Retinal pigment epithelial cell (primary cell): ENCODE data around the gene DQX1.
A peak's percentile ranks its signal among the peaks of the same experiment; 100 is the strongest.

Experiments
- DNase-seq: peaks from one replicate; pipeline ENCODE4 v3.0.0-alpha.2; 2010; ENCODE audit warnings: low read depth
- H3K4me3 ChIP-seq: 2 replicates; pipeline ENCODE4 v1.5.1; 2011; ENCODE audit warnings: mild to moderate bottlenecking, low read length, control low read depth, moderate library complexity
- CTCF ChIP-seq: conservative IDR thresholded peaks from 2 replicates; pipeline ENCODE4 v1.5.1; 2011; ENCODE audit warnings: low read depth, low read length, control low read depth, inconsistent platforms

The DQX1 gene

DNA sequence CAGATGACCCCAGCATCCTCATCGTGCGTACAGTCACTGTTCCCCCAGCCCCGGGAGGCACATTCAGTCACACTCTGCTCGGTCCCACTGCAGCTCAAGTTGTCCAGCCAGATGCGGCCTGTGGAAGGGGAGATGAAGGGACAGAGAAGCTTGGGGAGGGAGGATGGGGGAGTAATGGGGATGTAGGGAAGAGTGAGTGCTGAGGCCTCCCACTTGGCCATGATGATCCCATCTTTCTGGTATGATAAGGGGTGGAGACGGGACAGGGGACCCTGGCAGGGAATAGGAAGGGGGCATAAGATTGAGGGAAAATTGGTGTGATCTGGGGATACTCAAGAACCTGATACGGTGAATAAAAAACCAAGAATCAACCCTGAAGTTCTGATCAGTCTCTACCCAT is 24.2 kb upstream of the DQX1 start:
- DNase-seq: no peak
- no peak overlapping the region for H3K4me3 ChIP-seq
- TF ChIP-seq CTCF: no peak

GRCh38 chr2:74548900-74549826 is 23.1 kb upstream of the DQX1 start:
- peak overlapping the region; percentile 67 for H3K4me3 ChIP-seq
- no peak for TF ChIP-seq CTCF
- no peak for DNase-seq

DNA sequence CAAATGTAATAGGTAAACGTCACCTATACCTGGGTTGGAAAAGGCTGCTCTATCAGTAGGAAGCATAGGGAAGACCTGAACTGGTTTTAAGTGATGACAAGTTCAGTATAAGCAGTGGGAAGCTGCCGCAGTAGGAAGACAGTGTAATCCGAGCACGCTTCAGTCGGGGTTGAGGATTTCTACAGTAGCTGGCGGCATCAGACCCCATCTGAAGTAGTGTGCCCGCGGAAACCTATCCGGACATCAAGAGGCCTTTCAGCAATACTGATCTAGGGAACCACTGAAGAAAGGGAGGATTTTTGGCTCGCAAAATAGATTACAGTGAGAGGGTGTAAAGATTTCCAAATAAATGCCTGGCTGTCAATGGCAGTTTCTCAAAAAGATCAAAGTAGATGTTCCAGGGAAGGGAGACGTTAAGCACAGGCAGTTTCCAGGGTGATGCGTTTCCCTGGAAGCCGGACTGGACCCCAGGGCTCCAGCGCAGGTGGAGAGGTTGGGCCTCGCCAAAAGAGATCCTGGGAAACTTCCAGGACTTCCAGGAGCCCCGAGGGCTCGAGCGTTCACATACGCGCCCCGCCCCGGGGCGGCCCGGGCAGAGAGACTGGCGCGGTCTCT is 22.4 kb upstream of the DQX1 start:
- H3K4me3 ChIP-seq: peak overlapping the region; percentile 67
- no peak for DNase-seq
- no peak for TF ChIP-seq CTCF

DNA sequence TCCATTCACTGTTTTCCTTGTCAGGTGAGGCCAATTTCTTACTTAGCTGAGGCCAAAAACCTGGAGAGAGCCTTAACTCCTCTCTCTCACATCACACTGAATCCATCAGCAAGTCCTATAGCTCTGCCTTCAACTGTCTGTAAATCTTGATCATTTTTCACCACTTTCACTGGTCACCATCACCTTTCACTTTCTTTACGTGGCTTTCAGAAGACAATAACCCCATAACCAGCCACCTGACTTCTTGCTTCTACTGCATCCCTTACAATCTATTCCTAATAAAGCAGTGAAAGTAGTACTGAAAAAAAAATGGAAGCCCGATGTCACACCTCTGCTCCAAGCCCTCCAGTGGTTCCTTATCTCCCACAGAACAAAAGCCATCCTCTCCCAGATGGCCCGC is 20.0 kb upstream of the DQX1 start:
- TF ChIP-seq CTCF: no peak
- H3K4me3 ChIP-seq: no peak overlapping the region
- no peak for DNase-seq

- TF ChIP-seq CTCF: peak; percentile 16
- DNase-seq: no peak
- H3K4me3 ChIP-seq: no peak overlapping the region
Measured at GRCh38 chr2:74544634-74545033, 18.6 kb upstream of the DQX1 start.

DNA sequence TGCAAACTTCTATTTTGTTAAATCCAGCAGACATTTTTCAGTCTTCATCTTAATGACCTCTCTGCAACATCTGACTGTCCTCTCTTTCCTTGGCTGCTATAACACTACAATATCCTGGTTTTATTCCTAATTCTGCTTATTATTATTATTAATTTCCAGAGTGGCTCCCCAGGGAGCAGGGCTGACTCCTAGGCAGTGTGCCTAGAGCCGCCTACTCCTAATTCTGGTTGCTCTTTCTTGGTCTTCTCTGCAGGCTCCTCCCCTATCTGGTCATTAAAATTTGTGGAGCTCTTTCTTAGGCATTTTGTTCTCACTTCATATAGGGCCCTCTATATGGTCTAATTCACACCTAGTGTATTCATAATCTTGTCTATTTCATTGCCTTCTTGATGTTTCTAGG is 16.9 kb upstream of the DQX1 start:
- no peak for DNase-seq
- no peak overlapping the region for H3K4me3 ChIP-seq
- TF ChIP-seq CTCF: no peak

DNA sequence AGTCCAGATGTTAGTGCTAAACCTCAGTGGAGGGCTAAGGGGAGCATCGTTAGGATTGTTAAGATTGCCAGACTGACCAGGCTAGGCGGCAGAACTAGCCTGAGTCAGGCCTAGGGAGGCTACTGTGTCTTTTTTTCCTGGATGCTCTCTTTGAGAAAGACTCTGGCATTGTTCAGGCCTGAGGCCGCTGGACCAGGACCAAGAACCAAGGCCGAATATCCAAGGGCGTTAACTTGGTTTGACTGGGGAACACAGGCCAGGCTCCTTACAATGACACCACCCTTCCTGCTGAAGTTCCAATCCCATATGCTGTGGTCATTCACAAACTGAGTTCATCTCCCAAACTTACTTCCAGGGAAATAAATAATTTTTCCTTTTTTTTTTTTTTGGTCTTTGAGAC is 14.3 kb upstream of the DQX1 start:
- DNase-seq: no peak
- no peak for TF ChIP-seq CTCF
- H3K4me3 ChIP-seq: no peak overlapping the region
